HS-27A (cell line): ENCODE results near the gene CEP55.
"Not testable (repeated sequence)": the region's sequence is repeated elsewhere in the genome, so short reads cannot be mapped to it uniquely, and the experiment has no call there.

Experiments
- DNase-seq: peaks from one replicate; pipeline ENCODE4 v3.0.0-alpha.2; 2012; ENCODE audit warnings: low read depth, missing footprints

CEP55 gene

DNA sequence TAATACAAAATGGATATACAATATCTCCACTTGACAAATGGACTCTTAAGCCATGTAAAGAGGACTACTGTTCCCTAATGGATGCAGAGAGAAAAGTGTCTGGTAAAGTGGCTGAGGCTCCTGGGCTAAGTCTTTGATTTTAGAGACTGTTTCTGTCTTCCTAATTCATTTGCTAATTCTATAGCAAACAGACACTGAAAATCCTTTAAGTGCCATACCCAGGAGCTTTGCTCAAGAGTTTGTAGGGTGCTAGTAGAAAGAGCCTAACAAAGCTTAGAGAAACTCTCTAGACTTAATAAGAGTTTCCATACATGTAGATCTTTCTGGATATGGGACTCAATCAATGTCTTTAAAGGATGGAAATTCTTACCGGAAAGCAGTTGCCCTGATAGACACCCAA, 16.7 kb downstream of the CEP55 start:
- no peak for DNase-seq

DNA sequence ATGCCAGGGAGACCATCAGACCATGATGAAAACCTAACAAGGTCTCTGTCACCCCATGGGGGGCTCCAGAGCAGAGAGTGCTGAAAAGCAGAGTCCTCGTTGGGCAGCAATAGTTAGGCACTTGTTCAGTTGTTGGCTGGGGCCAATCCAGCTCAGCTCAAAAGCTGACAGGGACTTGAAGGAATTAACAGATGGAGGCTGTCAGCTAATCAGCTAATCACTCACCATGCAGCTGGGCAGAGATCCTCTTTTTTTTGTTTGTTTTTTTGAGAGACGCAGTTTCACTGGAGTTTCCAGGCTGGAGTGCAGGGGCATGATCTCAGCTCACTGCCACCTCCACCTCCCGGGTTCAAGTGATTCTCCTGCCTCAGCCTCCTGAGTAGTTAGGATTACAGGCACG, 18.1 kb downstream of the CEP55 start:
- no peak for DNase-seq

GRCh38 chr10:93515071-93516005, 18.9 kb downstream of the CEP55 start:
- no peak for DNase-seq

GRCh38 chr10:93516006-93516380, 19.6 kb downstream of the CEP55 start:
- no peak for DNase-seq

DNA sequence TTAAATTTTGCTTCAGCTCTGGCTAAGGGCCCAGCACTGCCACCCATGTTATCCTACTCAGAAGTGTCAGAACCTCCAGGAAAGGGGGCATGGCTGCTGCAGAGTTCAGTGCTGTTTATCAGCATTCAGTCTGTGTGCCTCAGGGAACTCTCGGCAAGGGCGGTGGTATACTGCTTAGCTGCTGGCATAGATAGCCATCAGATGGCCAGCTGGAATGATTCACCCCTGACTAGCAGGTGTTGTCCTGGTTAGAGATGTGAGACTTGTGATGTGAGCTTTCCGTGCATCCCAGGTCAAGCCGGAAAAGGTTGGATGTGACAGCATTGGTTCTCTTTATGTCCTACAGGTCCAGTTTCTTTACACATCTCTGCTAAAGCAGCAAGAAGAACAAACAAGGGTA, 22.1 kb downstream of the CEP55 start:
- DNase-seq: no peak

- no peak for DNase-seq
Measured at GRCh38 chr10:93535293-93535692, 38.9 kb downstream of the CEP55 start.

- not testable (repeated sequence) for DNase-seq
Measured at GRCh38 chr10:93540871-93541270, 44.5 kb downstream of the CEP55 start.

DNA sequence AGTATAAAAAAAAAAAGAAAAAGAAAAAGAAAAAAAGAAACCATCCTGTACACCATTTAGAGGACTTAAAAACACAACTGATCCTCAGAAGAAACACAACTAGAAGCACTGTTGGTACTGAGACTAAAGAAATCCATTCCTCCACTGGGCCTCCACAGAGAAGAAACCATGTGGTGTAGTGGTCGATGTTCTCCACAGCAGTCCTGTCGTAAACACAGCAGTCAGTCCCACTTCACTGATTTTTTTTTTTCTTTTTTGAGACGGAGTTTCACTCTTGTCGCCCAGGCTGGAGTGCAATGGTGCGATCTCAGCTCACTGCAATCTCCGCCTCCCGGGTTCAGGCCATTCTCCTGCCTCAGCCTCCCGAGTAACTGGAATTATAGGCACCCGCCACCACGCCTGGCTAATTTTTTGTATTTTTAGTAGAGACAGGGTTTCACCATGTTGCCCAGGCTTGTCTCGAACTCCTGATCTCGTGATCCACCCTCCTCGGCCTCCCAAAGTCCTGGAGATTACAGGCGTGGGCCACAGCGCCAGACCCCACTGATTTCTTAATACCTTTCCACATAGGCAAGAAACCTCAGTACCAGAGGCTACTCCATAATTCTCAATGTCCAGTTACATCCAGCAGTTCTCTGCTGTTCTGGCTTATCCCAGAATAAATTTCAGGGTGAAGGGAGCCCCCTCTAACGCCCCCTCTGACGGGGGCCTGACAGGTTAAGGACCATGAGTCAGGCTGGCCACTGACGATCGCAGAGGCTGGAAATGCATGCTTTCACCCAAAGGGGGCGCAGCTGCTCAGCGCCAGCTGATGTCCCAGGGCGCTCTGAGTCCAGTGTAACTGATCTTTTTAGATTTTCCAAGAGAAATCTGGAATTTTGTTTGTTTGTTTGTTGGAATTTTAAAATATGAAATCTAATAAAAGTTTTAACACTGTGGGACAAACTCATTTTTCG, 45.3 kb downstream of the CEP55 start:
- no peak for DNase-seq

GRCh38 chr10:93542358-93542791, 46.0 kb downstream of the CEP55 start:
- no peak for DNase-seq

GRCh38 chr10:93546995-93547394, 50.6 kb downstream of the CEP55 start:
- not testable (repeated sequence) for DNase-seq

- DNase-seq: no peak
Measured at GRCh38 chr10:93547522-93547921, 51.1 kb downstream of the CEP55 start.

- DNase-seq: no peak
Measured at GRCh38 chr10:93548376-93549071, 52.1 kb downstream of the CEP55 start.

DNA sequence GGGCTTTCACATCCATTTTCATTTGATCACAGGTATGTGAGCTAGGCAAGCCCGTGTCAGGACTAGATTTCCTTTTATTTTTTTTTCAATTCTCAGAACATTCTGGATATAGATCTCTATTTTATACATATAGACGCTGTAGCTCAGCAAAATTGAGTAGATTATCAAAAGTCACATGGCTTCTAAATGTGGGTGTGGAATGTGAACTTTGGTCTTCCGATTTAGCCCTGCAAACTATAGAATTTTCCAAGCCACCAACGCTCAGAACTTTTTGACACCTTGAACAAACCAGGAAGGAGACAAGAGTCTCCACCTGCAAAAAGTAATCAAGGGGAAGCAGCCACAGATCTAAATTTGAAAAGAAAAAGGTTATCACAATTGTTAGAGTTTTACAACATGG, 54.2 kb downstream of the CEP55 start:
- DNase-seq: no peak

DNA sequence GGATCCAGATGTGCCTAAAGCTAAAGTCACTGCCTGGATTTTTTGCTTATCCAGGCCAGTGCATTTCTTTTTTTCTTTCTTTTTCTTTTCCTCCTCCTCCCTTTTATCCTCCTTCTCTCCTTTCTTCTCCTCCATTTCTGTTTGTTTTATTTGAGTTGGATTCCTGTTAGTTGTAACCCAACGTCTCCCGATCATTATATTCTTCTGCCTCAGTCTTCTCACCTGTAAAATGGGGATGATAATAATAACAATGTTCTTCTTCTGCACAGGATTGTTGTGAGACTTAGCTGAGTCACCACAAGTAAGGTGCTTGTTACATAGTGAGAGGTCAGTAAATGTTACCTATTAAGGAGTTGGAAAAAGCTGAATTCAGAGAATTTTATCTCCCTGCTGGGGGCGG, 56.4 kb downstream of the CEP55 start:
- no peak for DNase-seq

DNA sequence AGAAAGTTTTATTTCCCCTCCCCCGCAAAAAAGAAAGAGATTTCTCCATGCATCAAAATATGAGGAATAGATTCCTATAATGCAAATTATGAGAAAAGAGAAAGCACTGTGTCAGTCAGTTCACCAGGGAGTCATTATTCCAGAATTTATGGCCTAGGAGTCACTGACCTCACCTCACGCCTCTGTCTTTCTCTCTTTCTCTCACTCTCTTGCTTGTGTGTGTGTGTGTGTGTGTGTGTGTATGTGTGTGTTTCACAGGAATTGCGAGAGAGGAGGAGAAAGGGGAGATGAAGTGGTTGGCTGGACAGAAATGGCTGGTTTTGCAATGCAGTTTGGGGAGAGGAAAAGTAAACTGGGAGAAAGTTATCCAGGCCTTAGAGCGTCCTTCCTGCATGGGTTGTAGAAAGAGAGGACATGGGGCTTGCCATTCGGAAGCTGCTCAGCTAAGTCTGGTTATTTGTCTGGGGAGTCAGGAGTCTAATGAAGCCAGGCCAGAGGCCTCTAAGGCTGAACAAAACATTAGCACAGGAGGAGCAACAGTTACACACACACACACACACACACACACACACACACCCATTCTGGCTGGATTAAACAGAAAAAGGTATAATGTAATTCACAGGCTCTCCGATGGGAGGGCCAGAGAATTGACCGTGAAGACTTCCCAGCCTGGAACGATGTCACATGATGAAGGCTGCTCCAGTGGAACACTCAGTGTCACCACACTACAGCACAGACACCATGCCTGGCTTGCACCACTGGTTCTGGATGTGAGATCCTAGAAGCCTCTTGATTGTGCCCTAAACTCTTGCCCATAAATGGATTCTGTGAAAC, 57.3 kb downstream of the CEP55 start:
- DNase-seq: no peak

GRCh38 chr10:93554316-93554663, 57.9 kb downstream of the CEP55 start:
- DNase-seq: no peak

- DNase-seq: peak; percentile 33
Measured at GRCh38 chr10:93554760-93555432, 58.5 kb downstream of the CEP55 start.

DNA sequence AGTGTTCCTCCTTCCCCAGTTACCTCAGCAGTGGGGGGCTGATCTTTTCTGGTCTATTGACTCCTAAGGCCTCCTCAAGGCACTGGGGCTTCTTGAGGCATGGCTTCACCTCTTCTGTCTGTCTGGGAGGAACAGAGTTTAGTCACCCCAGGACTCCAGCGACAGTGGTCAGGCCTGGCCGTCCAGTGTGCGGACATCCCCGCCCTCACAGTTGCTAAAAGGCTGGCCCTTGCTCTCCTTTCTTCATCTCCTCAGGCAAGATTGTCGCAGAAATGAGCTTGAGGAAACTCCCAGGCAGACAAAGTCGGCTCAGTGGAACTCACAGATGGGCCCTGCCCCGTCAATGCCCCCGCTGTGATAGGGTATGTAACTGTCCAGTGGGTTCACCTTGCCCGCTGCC, 63.1 kb downstream of the CEP55 start:
- DNase-seq: no peak

DNA sequence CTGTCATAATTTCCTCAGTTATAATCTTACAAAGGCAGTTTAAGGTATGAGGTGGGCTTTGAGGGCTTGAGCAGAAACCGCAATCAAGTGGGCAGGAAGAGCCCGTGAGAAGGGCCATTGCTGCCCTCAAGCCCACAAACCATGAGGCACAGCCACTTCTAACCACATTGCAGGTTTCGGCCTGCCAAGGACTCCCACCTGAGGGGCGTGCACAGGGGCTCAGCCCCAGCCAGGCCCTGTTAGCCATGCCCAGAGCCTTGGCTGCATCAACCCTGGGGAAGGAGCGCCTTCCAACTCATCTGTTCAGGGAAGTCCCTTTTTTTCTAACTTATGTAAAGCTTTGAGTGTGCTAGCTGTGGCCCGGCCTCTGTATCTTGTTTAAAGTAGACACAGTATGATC, 64.1 kb downstream of the CEP55 start:
- DNase-seq: no peak

DNA sequence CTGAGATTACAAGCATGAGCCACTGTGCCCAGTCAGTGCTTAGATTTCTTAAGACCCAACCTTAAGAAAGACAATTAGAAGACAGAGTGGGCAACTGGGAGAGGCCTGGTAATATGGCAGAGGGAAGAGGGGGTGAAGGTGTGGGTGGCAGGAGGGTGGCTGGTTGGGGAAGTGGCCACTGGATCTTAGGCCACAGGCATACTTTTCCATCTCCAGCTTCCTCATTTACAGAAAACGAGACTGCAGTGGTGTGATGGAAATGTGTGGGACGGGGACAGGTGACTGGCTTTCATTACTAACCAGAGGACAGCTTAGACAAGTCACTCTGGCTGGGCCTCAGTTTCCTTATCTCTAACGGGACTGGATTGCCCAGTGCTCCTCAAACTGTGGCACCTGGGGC, 69.0 kb downstream of the CEP55 start:
- DNase-seq: no peak
